GM18505 (cell line): ENCODE measurements around the gene HSPH1.
"Not testable (repeated sequence)": the region's sequence is repeated elsewhere in the genome, so short reads cannot be mapped to it uniquely, and the experiment has no call there.

Experiments
- ATAC-seq: cut with Tn5 transposase; IDR thresholded peaks from one replicate; pipeline ENCODE4 v1.9.1; 2021; ENCODE audit not compliant: unreplicated experiment
- POLR2A ChIP-seq: IDR thresholded peaks from 4 replicates; pipeline ENCODE4 v1.6.1; 2011; ENCODE audit warnings: borderline replicate concordance; ENCODE audit not compliant: insufficient read depth, insufficient read length; ENCODE audit errors: extremely low read depth

HSPH1 gene

DNA sequence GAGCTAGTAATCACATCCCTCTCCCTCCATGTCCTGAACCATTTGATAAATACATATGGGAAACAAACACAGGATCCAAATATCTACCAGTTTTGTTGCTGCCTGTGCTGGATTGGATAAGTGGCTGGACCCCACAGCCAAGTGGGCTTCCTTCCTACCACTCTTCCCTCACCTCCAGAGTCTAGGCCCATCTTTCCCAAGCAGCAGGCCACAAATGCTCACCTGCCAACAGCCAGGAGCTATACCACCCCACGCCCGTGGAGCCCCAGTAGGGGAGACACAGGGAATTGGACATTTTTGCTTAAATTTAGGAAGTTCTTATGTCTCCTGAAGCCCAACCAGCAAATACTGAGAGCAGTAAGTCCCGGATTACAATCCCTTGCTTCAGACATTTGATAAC is 55.8 kb downstream of the HSPH1 start:
- no peak for TF ChIP-seq POLR2A
- ATAC-seq: no peak

DNA sequence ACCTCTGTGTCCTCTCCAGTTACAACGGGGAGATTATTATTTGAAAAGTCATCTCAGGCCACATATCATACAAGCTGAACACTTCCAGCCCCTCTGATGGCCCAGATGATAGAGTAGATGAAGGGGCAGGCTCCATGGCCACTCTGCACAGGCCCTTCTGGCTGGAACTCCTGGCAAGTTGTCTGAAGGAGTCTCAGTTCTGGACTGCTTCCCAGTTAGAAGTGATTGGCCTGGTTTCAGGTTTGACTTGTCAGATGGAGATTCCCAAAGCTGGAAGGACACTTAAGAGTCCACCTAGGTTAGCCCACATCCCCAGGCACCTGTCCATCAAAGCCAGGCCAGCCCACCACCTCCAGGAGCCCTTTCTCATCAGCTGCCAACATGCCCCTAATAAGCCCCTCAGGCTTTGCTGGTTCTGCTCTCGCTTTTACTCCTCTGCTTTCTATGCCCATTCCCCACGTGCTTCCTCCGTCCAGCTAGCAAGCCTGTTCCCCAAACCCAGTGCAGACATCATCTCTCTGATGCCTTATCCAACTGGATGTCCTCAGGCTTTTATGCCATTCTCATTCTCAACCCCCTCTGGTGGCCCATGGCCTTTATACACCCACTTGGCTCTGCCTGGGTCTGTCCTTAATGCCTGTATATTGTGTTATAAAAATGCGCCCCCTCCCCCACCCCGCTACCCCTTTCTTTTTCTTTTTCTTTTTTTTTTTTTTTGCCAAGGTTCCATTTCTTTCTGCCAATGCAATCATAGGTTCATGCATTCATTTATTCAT is 56.5 kb downstream of the HSPH1 start:
- no peak for ATAC-seq
- TF ChIP-seq POLR2A: no peak

DNA sequence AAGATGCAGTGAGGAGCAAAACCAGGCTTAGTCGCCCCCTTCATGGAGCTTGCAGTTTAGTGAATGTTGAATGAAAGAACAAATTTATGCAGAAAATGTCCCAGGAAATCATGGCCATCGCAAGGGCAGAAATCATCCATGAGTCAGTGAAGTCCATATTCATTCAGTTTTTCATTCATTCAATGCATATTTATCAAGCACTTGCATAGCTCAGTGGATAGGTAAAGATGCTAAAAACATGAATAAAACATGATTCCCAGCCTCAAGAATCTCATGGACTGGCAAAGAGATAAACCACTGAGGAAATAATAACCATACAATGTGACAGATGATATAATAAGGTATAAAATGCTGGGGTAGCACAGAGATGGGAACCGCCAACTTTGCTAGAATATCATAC is 58.8 kb downstream of the HSPH1 start:
- no peak for ATAC-seq
- no peak for TF ChIP-seq POLR2A

- no peak for TF ChIP-seq POLR2A
Observed at GRCh38 chr13:31101472-31102170, 60.1 kb downstream of the HSPH1 start.

GRCh38 chr13:31100721-31101120 is 61.0 kb downstream of the HSPH1 start:
- no peak for ATAC-seq
- no peak for TF ChIP-seq POLR2A

More at GRCh38 chr13:31101472-31102170, 60.1 kb downstream of the HSPH1 start:
- ATAC-seq: no peak

GRCh38 chr13:31097911-31098434 is 63.7 kb downstream of the HSPH1 start:
- not testable (repeated sequence) for ATAC-seq

- no peak for TF ChIP-seq POLR2A
- no peak for ATAC-seq
Observed at GRCh38 chr13:31096654-31097302, 64.9 kb downstream of the HSPH1 start.

DNA sequence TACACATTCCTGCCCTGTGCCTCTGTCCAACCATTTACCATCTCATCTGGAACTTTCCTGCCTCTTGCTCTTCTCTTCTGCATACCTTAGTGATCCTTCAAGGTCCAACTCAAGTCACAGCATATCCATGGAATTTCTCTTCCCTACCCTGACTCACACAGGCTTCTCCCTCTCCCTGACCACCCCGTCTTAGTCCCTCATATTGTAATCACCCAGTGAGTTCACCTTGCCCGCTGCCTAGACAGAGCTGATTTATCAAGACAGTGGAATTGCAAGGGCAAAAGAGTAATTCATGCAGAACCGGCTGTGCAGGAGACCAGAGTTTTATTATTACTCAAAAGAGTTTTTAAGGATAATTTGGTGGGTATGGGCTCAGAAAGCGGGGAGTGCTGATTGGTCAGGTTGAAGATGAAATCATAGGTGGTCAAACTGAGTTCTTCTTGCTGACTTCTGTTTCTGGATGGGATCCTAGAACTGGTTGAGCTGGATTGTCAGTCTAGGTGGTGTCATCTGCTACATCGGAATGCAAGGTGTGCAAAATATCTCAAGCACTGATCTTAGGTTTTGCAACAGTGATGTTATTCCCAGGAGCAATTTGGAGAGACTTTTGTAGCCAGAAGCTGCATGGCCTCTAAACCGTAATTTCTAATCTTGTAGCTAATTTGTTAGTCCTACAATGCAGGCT is 67.2 kb downstream of the HSPH1 start:
- ATAC-seq: no peak
- TF ChIP-seq POLR2A: no peak

GRCh38 chr13:31093145-31093885 is 68.4 kb downstream of the HSPH1 start:
- no peak for ATAC-seq
- no peak for TF ChIP-seq POLR2A

GRCh38 chr13:31092646-31093045 is 69.1 kb downstream of the HSPH1 start:
- ATAC-seq: no peak
- no peak for TF ChIP-seq POLR2A

GRCh38 chr13:31090961-31091624 is 70.6 kb downstream of the HSPH1 start:
- TF ChIP-seq POLR2A: no peak
- ATAC-seq: no peak

DNA sequence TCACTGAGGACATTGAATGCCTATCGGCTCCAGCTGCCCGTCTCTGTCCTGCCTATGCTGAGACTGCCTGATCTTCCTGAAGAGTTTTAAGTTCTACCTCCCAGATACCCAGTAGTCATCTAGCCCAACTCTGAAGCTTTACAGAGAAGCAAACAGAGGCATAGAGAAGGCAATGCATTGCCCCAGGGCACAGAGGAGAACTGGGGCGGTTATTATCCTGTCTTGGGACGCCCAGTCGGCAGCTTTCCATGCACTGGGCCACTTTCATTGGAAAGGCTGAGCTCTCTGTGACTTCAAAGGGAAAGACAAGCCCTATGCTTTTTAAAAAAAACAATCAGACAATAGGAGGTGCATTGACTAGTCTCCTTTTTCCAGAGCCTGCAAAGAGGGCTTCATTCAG is 71.6 kb downstream of the HSPH1 start:
- ATAC-seq: no peak
- no peak for TF ChIP-seq POLR2A
